Loucy (cell line): ENCODE data around the gene ZNF511.

Experiments used
- H2AFZ ChIP-seq: fragments of 200-600 bp; sonication (generic); 2 replicates; pipeline ENCODE4 v1.6.0; 2016; ENCODE audit warnings: antibody characterized with exemption, mild to moderate bottlenecking, low read length, moderate library complexity
- H3F3A ChIP-seq: fragments of 200-600 bp; 2 replicates; pipeline ENCODE4 v1.6.0; 2016; ENCODE audit warnings: antibody characterized with exemption, low read depth, mild to moderate bottlenecking
- H3K27me3 ChIP-seq: fragments of 200-600 bp; sonication (generic); 2 replicates; pipeline ENCODE4 v1.6.1; 2014; ENCODE audit warnings: low read length, mild to moderate bottlenecking; ENCODE audit not compliant: insufficient read depth, poor library complexity, severe bottlenecking
- H3K36me3 ChIP-seq: fragments of 200-600 bp; sonication (generic); 2 replicates; pipeline ENCODE4 v1.6.1; 2016; ENCODE audit warnings: low read length; ENCODE audit not compliant: insufficient read depth
- H3K4me1 ChIP-seq: fragments of 200-600 bp; sonication (generic); 2 replicates; pipeline ENCODE4 v1.5.1; 2014; ENCODE audit warnings: low read length, mild to moderate bottlenecking; ENCODE audit not compliant: insufficient read depth, poor library complexity, severe bottlenecking
- H3K4me2 ChIP-seq: fragments of 200-600 bp; sonication (generic); 2 replicates; pipeline ENCODE4 v1.6.0; 2014; ENCODE audit warnings: antibody characterized with exemption, low read length, low read depth, mild to moderate bottlenecking; ENCODE audit not compliant: poor library complexity, severe bottlenecking
- H3K4me3 ChIP-seq: fragments of 200-600 bp; sonication (generic); 2 replicates; pipeline ENCODE4 v1.5.1; 2014; ENCODE audit warnings: low read length, mild to moderate bottlenecking, mixed read lengths; ENCODE audit not compliant: poor library complexity, severe bottlenecking
- H3K79me2 ChIP-seq: fragments of 200-600 bp; sonication (generic); 2 replicates; pipeline ENCODE4 v1.6.1; 2014; ENCODE audit warnings: low read length; ENCODE audit not compliant: insufficient read depth
- H3K9ac ChIP-seq: fragments of 200-600 bp; sonication (generic); 2 replicates; pipeline ENCODE4 v1.6.0; 2014; ENCODE audit warnings: mild to moderate bottlenecking, low read depth, low read length, moderate library complexity; ENCODE audit not compliant: poor library complexity, severe bottlenecking
- H3K9me2 ChIP-seq: fragments of 200-600 bp; sonication (generic); replicated peaks from 2 replicates; pipeline ENCODE4 v1.6.1; 2016; ENCODE audit warnings: low read depth, low read length, mixed read lengths
- H3K9me3 ChIP-seq: fragments of 200-600 bp; sonication (generic); 2 replicates; pipeline ENCODE4 v1.6.1; 2014; ENCODE audit warnings: mild to moderate bottlenecking, antibody characterized with exemption, low read length, low read depth; ENCODE audit not compliant: insufficient read depth
- H4K20me1 ChIP-seq: fragments of 200-600 bp; sonication (generic); 2 replicates; pipeline ENCODE4 v1.6.0; 2014; ENCODE audit warnings: antibody characterized with exemption, low read length, mild to moderate bottlenecking; ENCODE audit not compliant: insufficient read depth, poor library complexity, severe bottlenecking
- CTCF ChIP-seq: fragments of 200-600 bp; sonication (generic); conservative IDR thresholded peaks from 2 replicates; pipeline ENCODE4 v1.5.1; 2014; ENCODE audit warnings: mild to moderate bottlenecking, antibody characterized with exemption, low read length
- EZH2phosphoT487 ChIP-seq: fragments of 200-600 bp; IDR thresholded peaks from 2 replicates; pipeline ENCODE4 v1.6.1; 2018; ENCODE audit warnings: antibody characterized with exemption, mild to moderate bottlenecking, moderate library complexity, borderline replicate concordance

Gene ZNF511

DNA sequence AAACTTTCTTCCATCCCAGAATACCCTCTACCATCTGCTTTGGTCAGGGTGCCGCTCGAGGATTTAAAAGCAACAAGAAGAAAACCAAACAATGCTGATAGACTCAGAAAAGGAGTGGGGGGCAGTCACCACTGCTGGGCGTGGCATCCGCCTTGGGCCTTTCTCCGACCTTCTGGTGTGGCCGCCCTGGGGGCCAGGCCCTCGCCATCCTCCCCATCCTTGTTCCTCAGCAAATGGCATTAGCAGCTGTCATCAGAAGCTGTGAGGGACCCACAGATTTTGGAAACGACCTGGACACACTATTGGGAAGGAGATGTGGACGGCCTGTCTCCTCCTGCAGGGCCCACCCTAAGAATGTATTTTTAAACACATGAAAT is 4.0 kb downstream of the ZNF511 start:
- Histone ChIP-seq H3F3A (no peaks in the 10 kb centered on the region; the same call in 1 of the 2 replicates), H3K79me2 (peaks cover 16% of the 10 kb centered on the region), H4K20me1 (peaks cover 5% of the 10 kb centered on the region), H3K9ac (no peak overlapping the region), H3K4me3 (no peak overlapping the region), H3K36me3 (no peaks in the 10 kb centered on the region), H3K27me3 (no peaks in the 10 kb centered on the region), H3K4me2 (no peak overlapping the region), H3K9me2 (no peaks in the 10 kb centered on the region), H3K4me1 (peaks cover 7% of the 10 kb centered on the region), H3K9me3 (no peaks in the 10 kb centered on the region), H2AFZ (no peak overlapping the region)
- no peak for TF ChIP-seq EZH2phosphoT487
- TF ChIP-seq CTCF = no peak

GRCh38 chr10:133313192-133313591 is 4.5 kb downstream of the ZNF511 start:
- no peaks in the 10 kb centered on the region for H3K9me2 ChIP-seq
- TF ChIP-seq EZH2phosphoT487 = no peak
- TF ChIP-seq CTCF = no peak
- no peaks in the 10 kb centered on the region for H3K27me3 ChIP-seq
- H3K79me2 ChIP-seq = peaks cover 11% of the 10 kb centered on the region
- no peak overlapping the region for H2AFZ ChIP-seq
- no peak overlapping the region for H3K4me3 ChIP-seq
- peaks cover 7% of the 10 kb centered on the region for H3K4me1 ChIP-seq
- H3K9ac ChIP-seq = no peak overlapping the region
- H3K9me3 ChIP-seq = no peaks in the 10 kb centered on the region
- H3F3A ChIP-seq = no peaks in the 10 kb centered on the region; the same call in 1 of the 2 replicates
- H4K20me1 ChIP-seq = peaks cover 5% of the 10 kb centered on the region
- H3K4me2 ChIP-seq = no peak overlapping the region
- no peaks in the 10 kb centered on the region for H3K36me3 ChIP-seq

DNA sequence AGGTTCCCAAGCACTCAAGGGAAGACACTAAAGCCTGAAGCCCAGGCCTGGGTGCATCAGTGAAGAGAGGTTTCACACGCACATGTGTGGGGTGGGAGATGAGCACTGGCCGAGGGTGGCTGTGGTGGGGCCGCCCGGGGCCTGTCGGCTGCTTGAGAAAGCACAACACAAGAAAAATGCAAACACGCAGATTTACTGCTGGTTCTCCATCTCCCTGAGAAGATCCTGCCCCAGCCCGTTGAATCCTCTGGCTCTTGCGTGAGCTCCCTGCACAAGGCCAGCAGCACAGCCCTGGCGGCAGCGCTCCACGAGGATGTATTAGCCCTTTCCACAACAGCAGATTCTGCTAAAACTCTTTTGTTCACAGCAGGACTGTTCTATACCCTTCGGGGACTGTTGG is 6.2 kb downstream of the ZNF511 start:
- Histone ChIP-seq H3K27me3 (no peaks in the 10 kb centered on the region), H3K79me2 (0 out of 2 replicates have a peak, but pooled peaks cover under 1% of the 10 kb centered on the region), H3K9me3 (no peaks in the 10 kb centered on the region), H3K9me2 (no peaks in the 10 kb centered on the region), H3K9ac (no peak overlapping the region), H3K4me2 (no peak overlapping the region), H3F3A (no peaks in the 10 kb centered on the region; the same call in 1 of the 2 replicates), H3K36me3 (no peaks in the 10 kb centered on the region), H3K4me1 (no peaks in the 10 kb centered on the region), H2AFZ (no peak overlapping the region), H3K4me3 (no peak overlapping the region), H4K20me1 (no peaks in the 10 kb centered on the region)
- TF ChIP-seq EZH2phosphoT487 (no peak), CTCF (no peak)
